Raji (cell line): ENCODE data around the gene ENKD1.

Experiments used
- POLR2A ChIP-seq: IDR thresholded peaks from 2 replicates; pipeline ENCODE4 v1.6.1; 2011; ENCODE audit warnings: low read depth, low read length, control low read depth; ENCODE audit not compliant: insufficient read depth

Gene ENKD1

DNA sequence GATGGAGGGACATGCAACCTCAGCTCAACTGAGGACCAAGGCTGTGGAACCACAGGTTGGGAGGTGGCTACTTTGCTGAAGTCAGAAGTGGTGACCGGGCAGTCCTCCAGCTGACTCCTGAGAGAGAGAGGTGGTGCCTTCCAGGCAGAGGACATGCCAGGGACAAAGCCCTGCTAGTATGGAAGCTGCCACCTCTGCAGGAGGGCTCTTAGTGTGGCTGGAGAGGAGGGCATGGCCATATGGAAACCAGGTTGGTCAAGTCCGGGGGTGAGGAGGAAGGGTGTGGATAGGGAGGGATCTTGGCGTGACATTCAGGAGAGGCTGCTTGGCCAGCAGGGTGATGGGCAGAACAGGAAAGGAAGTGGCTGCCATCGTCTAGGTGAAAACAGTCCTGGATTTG is 5.8 kb upstream of the ENKD1 start:
- TF ChIP-seq POLR2A: no peak

GRCh38 chr16:67669499-67670101 is 3.0 kb upstream of the ENKD1 start:
- TF ChIP-seq POLR2A: no peak

DNA sequence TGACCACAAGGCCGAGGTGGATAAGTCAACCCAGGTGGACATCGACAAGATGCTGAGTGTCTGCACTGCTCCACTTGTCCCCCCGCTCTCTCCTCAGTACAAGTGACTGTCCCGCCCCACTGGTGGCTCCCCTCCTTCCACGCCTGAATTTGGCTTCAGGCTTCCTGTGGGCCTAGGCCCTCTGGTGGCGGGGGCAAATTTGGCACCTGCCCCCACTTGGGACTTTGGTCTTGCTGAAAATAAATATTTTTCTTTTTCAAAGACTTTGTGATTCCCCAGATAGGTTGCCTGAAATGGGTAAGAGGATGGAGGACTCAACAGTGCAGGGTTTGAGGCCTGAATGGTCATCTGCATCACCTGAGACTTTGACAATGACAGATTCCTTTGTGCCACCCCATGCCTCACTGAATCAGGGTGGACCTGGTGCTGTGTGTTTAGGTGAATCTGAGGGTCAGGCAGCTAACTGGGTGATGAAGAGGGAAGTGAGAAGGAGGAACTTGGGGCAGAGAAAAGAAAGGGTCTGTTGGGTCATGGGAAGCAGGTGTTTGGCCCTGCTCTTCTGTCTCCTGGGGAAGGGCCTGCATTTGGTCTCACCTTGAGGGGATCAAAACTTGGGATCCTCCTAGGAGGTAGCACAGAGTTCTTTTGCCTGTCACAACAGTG is 2.1 kb upstream of the ENKD1 start:
- no peak for TF ChIP-seq POLR2A

DNA sequence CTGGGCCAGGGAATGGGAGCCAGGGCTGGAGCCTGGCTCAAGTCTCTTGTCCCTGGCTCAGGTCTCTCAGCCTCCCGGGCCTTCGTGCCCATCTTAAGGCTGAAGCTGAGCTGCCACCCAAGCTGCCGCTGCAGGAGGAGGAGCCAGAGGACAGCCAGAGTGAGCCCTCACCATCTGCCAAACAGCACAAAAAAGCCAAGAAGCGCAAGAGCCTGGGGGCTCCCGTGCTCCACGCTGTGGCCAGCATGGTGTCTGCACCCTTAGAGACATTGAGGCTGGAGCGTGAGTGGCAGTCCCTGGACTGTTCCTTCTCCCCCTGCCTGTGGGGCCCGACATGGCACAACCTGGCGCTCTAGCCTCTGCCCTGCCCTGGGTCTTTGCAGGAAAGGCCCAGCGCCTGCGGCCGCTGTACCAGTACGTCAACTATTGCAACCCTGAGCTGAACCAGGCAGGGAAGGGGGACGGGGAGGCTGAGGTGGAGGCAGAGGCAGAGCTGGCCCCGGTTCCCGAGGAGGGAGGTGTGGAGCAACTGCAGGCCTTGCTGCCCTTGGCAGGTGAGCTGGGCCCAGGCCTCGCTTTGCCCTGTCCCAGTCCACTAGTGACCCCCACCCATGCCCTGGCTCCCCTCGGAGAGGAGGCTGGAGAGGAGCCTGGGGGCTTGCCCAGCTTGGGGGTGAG is 1.4 kb upstream of the ENKD1 start:
- TF ChIP-seq POLR2A: no peak

DNA sequence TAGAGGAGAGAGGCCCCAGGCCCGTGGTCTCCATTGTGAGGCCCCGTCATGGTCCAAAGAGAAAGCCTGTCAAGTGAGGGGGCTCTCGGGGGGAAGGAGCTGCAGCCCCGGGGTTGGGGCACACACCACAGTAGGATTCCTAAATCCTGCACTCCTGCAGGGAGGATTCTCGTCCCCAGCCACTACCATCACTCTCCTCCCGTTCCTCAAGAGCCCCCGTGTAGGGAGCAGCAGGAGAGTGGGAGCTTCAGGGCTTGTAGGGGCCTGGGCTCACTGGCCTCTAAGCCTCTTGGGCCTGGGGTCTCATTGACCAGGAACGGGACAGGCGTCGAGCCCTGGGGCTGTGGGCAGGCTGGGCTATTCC is 885 bp upstream of the ENKD1 start:
- no peak for TF ChIP-seq POLR2A

GRCh38 chr16:67666032-67666551 is 458 bp downstream of the ENKD1 start:
- no peak; the same call in 1 of the 2 replicates for TF ChIP-seq POLR2A

DNA sequence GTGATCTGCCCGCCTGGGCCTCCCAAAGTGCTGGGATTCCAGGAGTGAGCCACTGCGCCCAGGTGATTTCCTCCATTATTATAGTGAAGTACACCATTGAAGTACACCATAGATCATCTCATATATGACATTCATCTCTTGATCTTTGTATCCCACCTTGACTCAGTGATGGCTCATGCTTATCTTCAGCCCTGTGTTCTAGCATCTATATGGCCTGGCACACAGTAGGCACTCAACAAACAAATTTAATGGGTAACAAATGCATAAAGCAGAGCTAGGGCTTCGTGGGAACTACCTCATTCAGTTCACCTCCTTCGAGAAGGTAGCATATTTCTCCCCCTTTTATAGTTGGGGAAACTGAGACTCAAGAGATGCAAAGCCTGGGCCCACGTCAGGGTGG is 952 bp downstream of the ENKD1 start:
- no peak for TF ChIP-seq POLR2A

DNA sequence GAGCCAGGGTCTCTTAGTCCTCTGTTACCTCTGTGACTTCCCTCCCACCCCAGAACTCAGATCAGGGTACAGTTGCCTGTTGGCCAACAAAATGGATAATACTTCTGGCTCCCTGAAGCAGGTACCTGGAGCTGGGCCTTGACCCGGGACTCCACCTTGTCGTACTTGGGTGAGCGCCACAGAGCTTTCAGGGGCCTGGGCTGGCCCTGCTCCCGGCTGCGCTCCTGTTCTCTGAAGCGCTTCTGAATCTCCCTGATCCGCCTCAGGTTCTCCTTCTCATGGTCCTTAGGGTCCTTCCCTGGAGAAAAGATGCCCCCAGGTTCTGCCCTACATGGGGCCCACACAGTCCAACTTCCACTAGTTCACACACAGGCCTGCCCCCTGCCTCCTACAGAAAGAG is 1.7 kb downstream of the ENKD1 start:
- no peak for TF ChIP-seq POLR2A

- no peak for TF ChIP-seq POLR2A
Measured at GRCh38 chr16:67664258-67664657, 2.3 kb downstream of the ENKD1 start.

DNA sequence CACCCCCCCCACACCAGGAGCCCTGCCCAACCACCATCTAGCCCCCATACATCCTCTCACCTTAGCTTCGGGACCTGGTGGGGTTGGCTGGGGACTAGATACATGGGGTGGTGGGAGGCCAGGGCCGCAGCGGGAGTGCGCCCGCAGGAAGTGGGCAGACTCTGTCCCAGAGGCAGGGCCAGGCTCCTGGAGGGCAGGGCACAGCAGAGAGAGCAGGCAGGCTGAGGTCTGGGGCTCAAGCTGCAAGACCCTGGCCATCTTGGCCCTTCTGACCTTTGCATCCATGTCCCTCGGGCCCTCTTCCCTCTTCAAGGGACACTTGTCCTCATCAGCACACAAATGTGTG is 2.7 kb downstream of the ENKD1 start:
- TF ChIP-seq POLR2A: no peak

DNA sequence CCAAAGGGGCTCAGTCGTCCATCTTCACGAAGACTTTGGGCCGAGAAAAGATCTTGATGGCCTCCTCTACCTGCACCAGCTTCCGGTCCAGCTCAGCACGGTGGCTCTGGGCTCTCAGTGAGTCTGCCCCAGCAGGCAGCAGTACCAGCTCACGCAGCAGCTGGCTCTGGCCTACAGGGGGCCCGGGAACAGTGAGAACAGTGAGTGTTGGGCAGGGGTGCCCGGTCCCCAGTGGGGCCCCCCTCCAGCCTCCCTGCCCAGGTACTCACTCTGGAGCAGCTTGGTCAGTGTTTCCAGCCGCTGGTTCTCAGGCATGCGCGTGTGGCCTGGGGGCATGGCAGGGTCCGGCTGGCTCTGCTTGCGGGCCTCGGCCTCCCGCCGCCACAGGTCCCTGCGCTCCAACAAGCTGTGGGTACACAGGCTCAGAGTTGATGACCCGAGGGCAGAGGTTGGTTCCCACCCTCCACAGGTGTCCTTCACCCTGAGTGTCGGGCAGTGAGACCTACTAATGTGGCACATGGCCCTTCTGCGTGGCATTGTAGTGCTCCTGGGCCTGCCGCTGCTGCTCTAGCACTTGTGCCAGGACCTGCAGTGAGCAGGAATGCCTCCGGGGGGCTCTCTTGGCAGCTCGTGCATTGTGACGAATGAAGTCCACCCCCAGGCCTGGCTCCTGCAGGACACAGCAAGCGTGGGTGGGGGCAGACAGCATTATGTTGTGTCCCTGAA is 3.2 kb downstream of the ENKD1 start:
- no peak for TF ChIP-seq POLR2A

- TF ChIP-seq POLR2A: no peak
Measured at GRCh38 chr16:67662653-67663010, 3.9 kb downstream of the ENKD1 start.

GRCh38 chr16:67661886-67662652 is 4.5 kb downstream of the ENKD1 start:
- no peak for TF ChIP-seq POLR2A

DNA sequence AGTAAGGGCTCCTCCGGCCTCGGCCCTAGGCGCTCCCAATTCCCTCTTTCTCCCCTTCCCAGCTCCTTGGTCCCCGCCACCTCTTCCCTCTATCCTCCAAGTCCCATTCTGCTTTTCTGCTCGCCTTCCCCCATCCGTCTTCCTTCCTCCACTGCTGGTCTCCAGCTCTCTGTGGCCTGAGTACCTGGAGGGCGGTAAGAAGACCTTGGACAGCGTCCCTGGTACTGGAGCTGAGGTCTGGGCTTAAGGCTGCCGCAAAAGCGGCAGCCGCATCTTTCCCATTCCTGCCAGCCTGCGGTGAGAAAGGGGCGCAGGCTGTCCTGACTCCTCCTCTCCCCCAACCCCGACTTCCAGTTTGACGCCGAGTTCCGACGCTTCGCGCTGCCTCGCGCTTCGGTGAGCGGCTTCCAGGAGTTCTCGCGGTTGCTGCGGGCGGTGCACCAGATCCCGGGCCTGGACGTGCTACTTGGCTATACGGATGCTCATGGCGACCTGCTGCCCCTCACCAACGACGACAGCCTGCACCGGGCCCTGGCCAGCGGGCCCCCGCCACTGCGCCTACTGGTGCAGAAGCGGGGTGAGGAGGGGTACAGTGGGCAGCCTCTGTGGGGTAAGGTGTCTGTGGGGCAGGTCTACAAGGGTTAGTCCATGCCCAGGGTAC is 5.3 kb downstream of the ENKD1 start:
- no peak for TF ChIP-seq POLR2A
